OCI-LY1 (cell line): Measurements from ENCODE around the gene PLAC9.

Source experiments
- H2AFZ ChIP-seq: fragments of 200-600 bp; sonication (generic), shearing (Covaris generic); 2 replicates; pipeline ENCODE4 v1.6.0; 2014; ENCODE audit warnings: antibody characterized with exemption, mild to moderate bottlenecking, low read length
- H3F3A ChIP-seq: fragments of 200-600 bp; sonication (generic), shearing (Covaris generic); 2 replicates; pipeline ENCODE4 v1.6.0; 2014; ENCODE audit warnings: mild to moderate bottlenecking, antibody characterized with exemption, low read length, moderate library complexity; ENCODE audit not compliant: insufficient read depth
- H3K27ac ChIP-seq: fragments of 200-600 bp; sonication (generic); 2 replicates; pipeline ENCODE4 v1.5.1; 2014; ENCODE audit warnings: low read length, mixed run types, mild to moderate bottlenecking, low read depth; ENCODE audit not compliant: poor library complexity, severe bottlenecking
- H3K27me3 ChIP-seq: fragments of 200-600 bp; sonication (generic); 2 replicates; pipeline ENCODE4 v1.6.0; 2014; ENCODE audit warnings: antibody characterized with exemption, mild to moderate bottlenecking, low read length, moderate library complexity; ENCODE audit not compliant: insufficient read depth
- H3K36me3 ChIP-seq: fragments of 200-600 bp; sonication (generic); 2 replicates; pipeline ENCODE4 v1.6.1; 2014; ENCODE audit warnings: mild to moderate bottlenecking, antibody characterized with exemption, low read length, moderate library complexity, mixed read lengths; ENCODE audit not compliant: insufficient read depth
- H3K4me1 ChIP-seq: fragments of 200-600 bp; sonication (generic); 2 replicates; pipeline ENCODE4 v1.5.1; 2014; ENCODE audit warnings: mild to moderate bottlenecking, low read length, moderate library complexity; ENCODE audit not compliant: insufficient read depth, severe bottlenecking
- H3K4me2 ChIP-seq: fragments of 200-600 bp; sonication (generic), shearing (Covaris generic); 2 replicates; pipeline ENCODE4 v1.6.1; 2014; ENCODE audit warnings: low read length
- H3K4me3 ChIP-seq: fragments of 200-600 bp; sonication (generic); 2 replicates; pipeline ENCODE4 v1.5.1; 2014; ENCODE audit warnings: low read length, low read depth, mild to moderate bottlenecking, mixed read lengths; ENCODE audit not compliant: poor library complexity, severe bottlenecking
- H3K79me2 ChIP-seq: fragments of 200-600 bp; shearing (Covaris generic); 2 replicates; pipeline ENCODE4 v1.6.1; 2016; ENCODE audit warnings: mixed run types, low read length, mixed read lengths; ENCODE audit not compliant: insufficient read depth
- H3K9ac ChIP-seq: fragments of 200-600 bp; sonication (generic), shearing (Covaris generic); 2 replicates; pipeline ENCODE4 v1.6.1; 2014; ENCODE audit warnings: mild to moderate bottlenecking, low read length, mixed read lengths
- H3K9me2 ChIP-seq: fragments of 200-600 bp; sonication (generic), shearing (Covaris generic); 2 replicates; pipeline ENCODE4 v1.6.1; 2014; ENCODE audit warnings: low read depth, mild to moderate bottlenecking, low read length, mixed read lengths
- H3K9me3 ChIP-seq: fragments of 200-600 bp; shearing (Covaris generic); 2 replicates; pipeline ENCODE4 v1.6.1; 2014; ENCODE audit warnings: low read length, mixed read lengths
- H4K20me1 ChIP-seq: fragments of 200-600 bp; sonication (generic), shearing (Covaris generic); 2 replicates; pipeline ENCODE4 v1.6.0; 2016; ENCODE audit warnings: mild to moderate bottlenecking, low read length; ENCODE audit not compliant: insufficient read depth
- CTCF ChIP-seq: fragments of 200-600 bp; sonication (generic), shearing (Covaris generic); IDR thresholded peaks from 2 replicates; pipeline ENCODE4 v1.5.1; 2017; ENCODE audit warnings: mild to moderate bottlenecking, antibody characterized with exemption, low read length, moderate library complexity, mixed read lengths
- EZH2 ChIP-seq: fragments of 200-600 bp; sonication (generic), shearing (Covaris generic); IDR thresholded peaks from 2 replicates; pipeline ENCODE4 v1.8.0; 2017; ENCODE audit warnings: borderline replicate concordance, mixed run types, mild to moderate bottlenecking, antibody characterized with exemption, low read length, moderate library complexity, mixed read lengths

The PLAC9 gene

GRCh38 chr10:80100116-80100515, 32.4 kb upstream of the PLAC9 start:
- Histone ChIP-seq H3K9ac (no peak overlapping the region), H3K36me3 (no peaks in the 10 kb centered on the region), H3K9me2 (no peaks in the 10 kb centered on the region), H3K79me2 (no peaks in the 10 kb centered on the region), H2AFZ (no peak overlapping the region), H3K4me2 (no peak overlapping the region), H3F3A (no peaks in the 10 kb centered on the region), H3K27ac (no peak overlapping the region), H3K4me1 (no peaks in the 10 kb centered on the region), H3K9me3 (no peaks in the 10 kb centered on the region), H4K20me1 (no peaks in the 10 kb centered on the region), H3K4me3 (no peak overlapping the region), H3K27me3 (no peaks in the 10 kb centered on the region)
- no peak for TF ChIP-seq CTCF
- no peak for TF ChIP-seq EZH2

- Histone ChIP-seq H3K9me2 (no peaks in the 10 kb centered on the region), H3K9me3 (no peaks in the 10 kb centered on the region), H3K9ac (no peak overlapping the region), H2AFZ (no peak overlapping the region), H3K4me2 (no peak overlapping the region), H3K27ac (no peak overlapping the region), H3K4me3 (no peak overlapping the region), H3K36me3 (no peaks in the 10 kb centered on the region), H3F3A (no peaks in the 10 kb centered on the region), H3K4me1 (no peaks in the 10 kb centered on the region), H4K20me1 (no peaks in the 10 kb centered on the region), H3K79me2 (no peaks in the 10 kb centered on the region), H3K27me3 (no peaks in the 10 kb centered on the region)
- TF ChIP-seq EZH2 (no peak), CTCF (no peak)
These were observed 31.5 kb upstream of the PLAC9 start for GRCh38 chr10:80100861-80101695.

GRCh38 chr10:80104066-80104926, 28.2 kb upstream of the PLAC9 start:
- Histone ChIP-seq H4K20me1 (no peaks in the 10 kb centered on the region), H3K27ac (no peak overlapping the region), H3K27me3 (no peaks in the 10 kb centered on the region), H3K4me1 (no peaks in the 10 kb centered on the region), H2AFZ (no peak overlapping the region), H3K4me2 (no peak overlapping the region), H3F3A (no peaks in the 10 kb centered on the region), H3K79me2 (no peaks in the 10 kb centered on the region), H3K9me2 (no peaks in the 10 kb centered on the region), H3K9me3 (no peaks in the 10 kb centered on the region), H3K36me3 (no peaks in the 10 kb centered on the region), H3K4me3 (no peak overlapping the region), H3K9ac (no peak overlapping the region)
- TF ChIP-seq CTCF (no peak), EZH2 (no peak)
